ENCODE results near the gene LRRC23.

LRRC23 gene

DNA sequence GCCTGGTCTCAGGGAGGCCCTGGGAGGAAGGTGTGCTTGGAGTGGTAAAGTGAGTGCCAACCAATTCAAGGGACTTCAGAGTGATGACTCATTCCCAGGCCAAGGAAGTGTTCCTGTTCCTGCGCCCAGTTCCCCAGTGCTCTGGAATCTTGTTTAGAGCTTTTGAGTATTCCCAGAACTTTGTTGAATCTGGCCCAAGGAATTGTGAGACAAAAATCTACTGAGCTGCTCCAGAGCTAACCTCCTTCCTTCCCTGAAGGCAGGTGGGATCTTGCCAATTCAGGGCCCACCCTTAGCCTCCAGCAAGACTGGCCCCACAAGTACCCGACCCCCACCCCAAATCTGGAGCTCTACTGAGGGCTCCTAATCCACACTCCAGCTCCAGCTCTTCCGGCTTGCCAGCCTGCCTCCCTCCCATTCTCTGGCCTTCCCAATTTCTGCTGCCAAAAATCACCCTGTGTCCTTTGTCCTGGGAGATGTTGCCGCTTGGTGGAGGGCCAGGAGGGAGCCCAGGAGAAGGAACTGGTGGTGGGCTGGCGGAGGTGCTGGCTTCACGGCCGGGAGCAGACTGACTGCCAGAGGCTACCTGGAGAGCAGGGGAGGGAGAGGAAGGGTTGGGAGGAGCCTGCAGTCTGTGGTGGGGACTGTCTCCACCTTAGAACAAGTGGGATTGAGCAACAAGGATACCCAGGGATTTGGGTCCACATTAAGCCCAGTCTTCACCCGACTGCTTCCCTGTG, 21.1 kb downstream of the LRRC23 start:
- DNase-seq (ENCODE audit: low read depth) = no peak

- DNase-seq (ENCODE audit: low read depth) = peak; percentile 32
Observed at GRCh38 chr12:6927379-6928021, 22.9 kb downstream of the LRRC23 start, which contains the start of gene ATN1. Gene ATN1 (plus strand): TSS chr12:6927959. CDS start chr12:6934002, 6,043 bp downstream.

- no peak for DNase-seq (ENCODE audit: low read depth)
Observed at GRCh38 chr12:6928022-6928702, 23.5 kb downstream of the LRRC23 start.

DNA sequence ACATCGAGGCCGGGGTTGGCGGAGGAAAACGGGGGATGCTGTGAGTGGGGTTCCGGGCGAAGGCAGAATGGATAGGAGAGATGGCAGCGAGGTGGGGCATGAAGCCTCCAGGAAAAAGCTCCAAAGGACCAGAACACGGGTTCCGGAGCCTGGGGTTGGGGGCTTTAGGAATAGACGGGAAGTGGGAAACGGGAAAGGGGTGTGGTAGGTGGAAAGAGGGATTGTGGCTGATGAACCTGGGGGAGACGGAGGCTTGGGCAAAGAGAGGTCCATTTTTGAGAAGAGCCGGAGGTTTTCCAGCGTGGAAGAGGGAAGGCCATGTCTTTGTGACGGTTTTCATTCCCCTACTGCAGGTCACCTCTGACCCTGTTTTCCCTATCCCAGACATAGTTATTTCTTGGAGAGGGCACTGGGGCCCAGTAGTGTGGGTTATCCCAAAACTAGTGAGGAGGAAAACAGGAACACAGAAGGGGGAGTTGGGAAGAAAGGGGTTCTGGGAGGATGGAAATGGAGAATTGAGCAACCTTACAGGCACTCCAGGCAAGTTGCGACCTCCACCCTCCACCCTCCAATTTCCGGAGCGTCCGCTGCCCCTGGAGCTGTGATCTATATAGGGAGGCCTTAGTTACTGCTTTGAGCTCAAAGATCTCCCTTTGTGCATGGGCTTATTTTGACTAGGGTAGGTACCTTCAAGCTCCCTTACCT, 24.2 kb downstream of the LRRC23 start:
- no peak for DNase-seq (ENCODE audit: low read depth)

DNA sequence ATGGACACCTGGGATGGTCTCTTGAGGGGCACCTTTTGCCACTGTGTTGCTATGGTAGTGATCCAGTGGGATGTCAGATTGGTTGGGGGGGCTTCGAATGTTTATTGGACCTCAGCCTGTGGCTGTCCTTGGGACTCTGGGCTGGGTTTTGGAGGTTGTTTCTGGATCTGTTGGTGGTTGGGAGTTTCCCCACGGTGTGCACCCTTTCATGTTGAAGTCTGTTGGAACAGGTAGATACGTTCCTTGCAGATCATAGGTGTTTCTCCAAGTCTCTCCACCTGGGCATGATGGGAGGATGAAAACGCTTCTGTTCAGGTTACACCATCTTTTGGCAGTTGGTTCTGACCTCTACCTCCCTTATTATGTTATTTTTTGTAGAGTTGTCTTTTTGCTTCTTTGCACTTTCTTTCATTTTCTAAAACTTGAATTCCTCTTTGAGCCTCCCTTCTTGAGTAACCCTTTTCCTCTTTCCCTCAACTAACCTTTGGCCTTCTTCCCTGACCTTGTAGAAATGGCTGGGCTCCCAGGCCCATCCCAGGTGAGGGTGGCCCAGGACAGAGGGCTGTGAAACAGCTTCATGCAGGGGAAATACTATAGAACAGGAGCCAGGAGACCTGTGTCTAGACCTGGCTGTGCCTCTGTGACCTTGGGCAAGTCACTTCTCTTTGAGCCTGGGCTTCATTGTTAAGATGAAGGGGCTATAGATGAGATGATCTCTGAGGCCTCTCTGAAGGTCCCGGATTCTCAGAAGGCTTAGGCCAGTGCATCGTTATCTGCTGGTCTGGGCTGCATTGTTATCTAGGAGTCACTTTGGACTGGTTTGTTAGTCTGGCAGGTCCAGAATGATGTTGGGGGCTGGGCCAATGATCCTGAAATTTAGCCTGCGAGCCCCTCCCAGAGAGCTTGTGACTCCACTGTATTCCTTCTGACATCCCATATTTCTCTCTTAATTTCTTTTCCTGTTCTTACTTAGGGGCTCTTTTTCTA, 25.1 kb downstream of the LRRC23 start:
- no peak for DNase-seq (ENCODE audit: low read depth)

- no peak for DNase-seq (ENCODE audit: low read depth)
Observed at GRCh38 chr12:6932766-6933165, 28.1 kb downstream of the LRRC23 start.

DNA sequence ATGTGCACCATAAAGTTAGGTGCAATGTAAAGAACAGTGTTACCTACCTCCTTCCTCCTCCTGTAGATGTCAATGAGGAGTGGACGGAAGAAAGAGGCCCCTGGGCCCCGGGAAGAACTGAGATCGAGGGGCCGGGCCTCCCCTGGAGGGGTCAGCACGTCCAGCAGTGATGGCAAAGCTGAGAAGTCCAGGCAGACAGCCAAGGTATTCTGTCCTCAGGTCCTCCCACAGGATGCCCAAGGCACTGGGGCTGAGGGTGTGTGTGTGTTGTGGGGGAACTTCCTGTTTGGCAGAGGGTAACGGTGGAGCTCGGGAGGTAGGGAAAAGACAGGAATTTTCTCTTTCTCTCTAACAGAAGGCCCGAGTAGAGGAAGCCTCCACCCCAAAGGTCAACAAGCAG, 29.5 kb downstream of the LRRC23 start:
- DNase-seq (ENCODE audit: low read depth) = no peak

- no peak for DNase-seq (ENCODE audit: low read depth)
Observed at GRCh38 chr12:6935371-6936193, 31.0 kb downstream of the LRRC23 start.

- DNase-seq (ENCODE audit: low read depth) = no peak
Observed at GRCh38 chr12:6936194-6936635, 31.6 kb downstream of the LRRC23 start.

DNA sequence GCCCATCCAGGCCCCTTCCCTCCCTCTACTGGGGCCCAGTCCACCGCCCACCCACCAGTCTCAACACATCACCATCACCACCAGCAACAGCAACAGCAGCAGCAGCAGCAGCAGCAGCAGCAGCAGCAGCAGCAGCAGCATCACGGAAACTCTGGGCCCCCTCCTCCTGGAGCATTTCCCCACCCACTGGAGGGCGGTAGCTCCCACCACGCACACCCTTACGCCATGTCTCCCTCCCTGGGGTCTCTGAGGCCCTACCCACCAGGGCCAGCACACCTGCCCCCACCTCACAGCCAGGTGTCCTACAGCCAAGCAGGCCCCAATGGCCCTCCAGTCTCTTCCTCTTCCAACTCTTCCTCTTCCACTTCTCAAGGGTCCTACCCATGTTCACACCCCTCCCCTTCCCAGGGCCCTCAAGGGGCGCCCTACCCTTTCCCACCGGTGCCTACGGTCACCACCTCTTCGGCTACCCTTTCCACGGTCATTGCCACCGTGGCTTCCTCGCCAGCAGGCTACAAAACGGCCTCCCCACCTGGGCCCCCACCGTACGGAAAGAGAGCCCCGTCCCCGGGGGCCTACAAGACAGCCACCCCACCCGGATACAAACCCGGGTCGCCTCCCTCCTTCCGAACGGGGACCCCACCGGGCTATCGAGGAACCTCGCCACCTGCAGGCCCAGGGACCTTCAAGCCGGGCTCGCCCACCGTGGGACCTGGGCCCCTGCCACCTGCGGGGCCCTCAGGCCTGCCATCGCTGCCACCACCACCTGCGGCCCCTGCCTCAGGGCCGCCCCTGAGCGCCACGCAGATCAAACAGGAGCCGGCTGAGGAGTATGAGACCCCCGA, 32.2 kb downstream of the LRRC23 start:
- DNase-seq (ENCODE audit: low read depth) = no peak

- peak; percentile 90 for DNase-seq (ENCODE audit: low read depth)
Observed at GRCh38 chr12:6937481-6938352, 33.1 kb downstream of the LRRC23 start.

DNA sequence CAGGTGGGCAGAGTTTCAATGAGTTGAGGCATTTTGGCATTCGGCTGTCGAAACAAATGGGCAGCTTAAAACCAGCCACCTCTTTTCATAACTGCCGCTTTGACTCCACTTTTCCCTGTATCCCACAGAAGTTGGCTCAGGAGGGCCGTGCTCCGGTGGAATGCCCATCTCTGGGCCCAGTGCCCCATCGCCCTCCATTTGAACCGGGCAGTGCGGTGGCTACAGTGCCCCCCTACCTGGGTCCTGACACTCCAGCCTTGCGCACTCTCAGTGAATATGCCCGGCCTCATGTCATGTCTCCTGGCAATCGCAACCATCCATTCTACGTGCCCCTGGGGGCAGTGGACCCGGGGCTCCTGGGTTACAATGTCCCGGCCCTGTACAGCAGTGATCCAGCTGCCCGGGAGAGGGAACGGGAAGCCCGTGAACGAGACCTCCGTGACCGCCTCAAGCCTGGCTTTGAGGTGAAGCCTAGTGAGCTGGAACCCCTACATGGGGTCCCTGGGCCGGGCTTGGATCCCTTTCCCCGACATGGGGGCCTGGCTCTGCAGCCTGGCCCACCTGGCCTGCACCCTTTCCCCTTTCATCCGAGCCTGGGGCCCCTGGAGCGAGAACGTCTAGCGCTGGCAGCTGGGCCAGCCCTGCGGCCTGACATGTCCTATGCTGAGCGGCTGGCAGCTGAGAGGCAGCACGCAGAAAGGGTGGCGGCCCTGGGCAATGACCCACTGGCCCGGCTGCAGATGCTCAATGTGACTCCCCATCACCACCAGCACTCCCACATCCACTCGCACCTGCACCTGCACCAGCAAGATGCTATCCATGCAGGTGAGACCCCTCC, 34.0 kb downstream of the LRRC23 start:
- no peak for DNase-seq (ENCODE audit: low read depth)

DNA sequence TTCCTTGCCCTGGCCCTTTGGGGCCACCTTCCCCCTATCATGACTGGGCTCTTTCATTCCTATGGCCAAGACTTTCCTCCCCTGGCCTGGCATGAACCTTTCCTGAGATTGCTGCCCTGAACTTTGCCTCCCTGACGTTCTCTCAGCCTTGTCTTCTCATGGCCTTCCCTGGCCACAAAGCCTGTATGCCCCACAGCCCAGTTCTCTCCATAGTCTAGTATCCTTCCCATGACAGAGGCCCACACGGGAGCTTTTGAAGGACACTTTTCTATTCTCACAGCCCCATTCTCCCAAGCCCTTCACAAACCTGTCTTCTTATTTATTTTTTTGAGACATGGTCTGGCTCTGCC, 34.5 kb downstream of the LRRC23 start:
- DNase-seq (ENCODE audit: low read depth) = no peak

DNA sequence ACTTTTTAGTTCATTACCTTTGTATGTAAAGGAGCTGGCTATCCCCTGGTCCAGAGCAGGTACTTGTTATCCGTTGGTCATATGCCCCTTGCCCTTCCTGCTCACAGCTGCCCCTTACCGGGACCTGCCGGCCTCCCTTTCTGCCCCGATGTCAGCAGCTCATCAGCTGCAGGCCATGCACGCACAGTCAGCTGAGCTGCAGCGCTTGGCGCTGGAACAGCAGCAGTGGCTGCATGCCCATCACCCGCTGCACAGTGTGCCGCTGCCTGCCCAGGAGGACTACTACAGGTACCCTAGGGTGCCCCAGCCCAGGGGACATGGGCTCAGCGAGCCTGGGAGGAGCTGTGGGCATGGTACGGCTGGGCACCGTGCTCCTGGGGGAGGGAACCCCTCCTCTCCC, 36.6 kb downstream of the LRRC23 start:
- DNase-seq (ENCODE audit: low read depth) = no peak

DNA sequence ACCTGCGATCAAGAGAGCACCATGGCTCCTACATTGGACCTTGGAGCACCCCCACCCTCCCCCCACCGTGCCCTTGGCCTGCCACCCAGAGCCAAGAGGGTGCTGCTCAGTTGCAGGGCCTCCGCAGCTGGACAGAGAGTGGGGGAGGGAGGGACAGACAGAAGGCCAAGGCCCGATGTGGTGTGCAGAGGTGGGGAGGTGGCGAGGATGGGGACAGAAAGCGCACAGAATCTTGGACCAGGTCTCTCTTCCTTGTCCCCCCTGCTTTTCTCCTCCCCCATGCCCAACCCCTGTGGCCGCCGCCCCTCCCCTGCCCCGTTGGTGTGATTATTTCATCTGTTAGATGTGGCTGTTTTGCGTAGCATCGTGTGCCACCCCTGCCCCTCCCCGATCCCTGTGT, 37.2 kb downstream of the LRRC23 start:
- no peak for DNase-seq (ENCODE audit: low read depth)

DNA sequence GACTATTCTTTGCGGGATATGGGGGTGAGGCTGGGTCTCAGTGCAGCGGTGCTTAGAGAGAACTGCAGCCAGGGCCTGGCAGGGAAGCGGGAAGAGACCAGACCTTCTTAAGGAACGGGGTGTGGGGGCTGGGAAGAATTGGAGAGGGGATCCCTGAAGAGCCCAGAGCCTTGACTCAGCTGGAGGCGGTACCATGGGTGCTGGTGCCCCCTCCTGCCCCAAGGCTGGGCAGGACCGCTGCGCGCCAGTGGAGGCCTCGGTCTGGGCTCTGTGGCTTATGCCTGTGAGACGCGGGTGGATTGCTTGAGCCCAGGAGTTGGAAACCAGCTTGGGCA, 37.7 kb downstream of the LRRC23 start:
- no peak for DNase-seq (ENCODE audit: low read depth)

DNA sequence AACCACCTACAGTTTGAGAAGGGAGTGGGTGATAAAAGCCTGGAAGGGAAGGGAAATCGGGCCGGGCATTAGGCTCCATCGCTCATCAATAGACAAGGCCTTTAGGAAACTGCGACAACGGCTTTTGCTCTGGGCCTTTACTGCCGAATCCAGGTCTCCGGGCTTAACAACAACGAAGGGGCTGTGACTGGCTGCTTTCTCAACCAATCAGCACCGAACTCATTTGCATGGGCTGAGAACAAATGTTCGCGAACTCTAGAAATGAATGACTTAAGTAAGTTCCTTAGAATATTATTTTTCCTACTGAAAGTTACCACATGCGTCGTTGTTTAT, 38.7 kb downstream of the LRRC23 start:
- DNase-seq (ENCODE audit: low read depth) = no peak

All from activated T-cell treated with anti-CD3 and anti-CD28 coated beads for 48 hours (primary cell).